NCI-H2081 (cell line): ENCODE results near the gene OPN1SW.
A peak's percentile ranks its signal among the peaks of the same experiment; 100 is the strongest.

Source experiments
- DNase-seq, 2 experiments: peaks; one replicate each; lab custom pipeline; 2025; lab: John Stamatoyannopoulos, UW

The OPN1SW gene

GRCh38 chr7:128758553-128758952, 17.0 kb downstream of the OPN1SW start:
- no peak for DNase-seq

- DNase-seq = peak in 1 of 2 experiments; percentile 4
Observed at GRCh38 chr7:128757203-128757602, 18.4 kb downstream of the OPN1SW start.

GRCh38 chr7:128755819-128756476, 19.6 kb downstream of the OPN1SW start:
- DNase-seq = peak in 1 of 2 experiments; percentile 58

GRCh38 chr7:128755075-128755818, 20.3 kb downstream of the OPN1SW start:
- DNase-seq = no peak

- DNase-seq = no peak
Observed at GRCh38 chr7:128752251-128752650, 23.3 kb downstream of the OPN1SW start.

GRCh38 chr7:128747327-128748079, 28.1 kb downstream of the OPN1SW start:
- DNase-seq = no peak

GRCh38 chr7:128745706-128746105, 29.9 kb downstream of the OPN1SW start:
- DNase-seq = no peak

- no peak for DNase-seq
Observed at GRCh38 chr7:128744366-128744905, 31.2 kb downstream of the OPN1SW start.

- no peak for DNase-seq
Observed at GRCh38 chr7:128743112-128743772, 32.4 kb downstream of the OPN1SW start.

GRCh38 chr7:128742206-128742605, 33.4 kb downstream of the OPN1SW start:
- DNase-seq = no peak

- no peak for DNase-seq
Observed at GRCh38 chr7:128741491-128741890, 34.1 kb downstream of the OPN1SW start.

GRCh38 chr7:128740996-128741395, 34.6 kb downstream of the OPN1SW start:
- peak in 1 of 2 experiments; percentile 25 for DNase-seq

GRCh38 chr7:128739990-128740682, 35.5 kb downstream of the OPN1SW start:
- no peak for DNase-seq

GRCh38 chr7:128739048-128739962, 36.3 kb downstream of the OPN1SW start, which contains the start of gene CALU:
Gene CALU, plus strand, starts transcription at chr7:128739359. Its CDS starts 9,225 bp downstream, at chr7:128748584.
- peak; percentile 97 to 99 for DNase-seq

- DNase-seq = no peak
Observed at GRCh38 chr7:128738570-128739047, 37.0 kb downstream of the OPN1SW start.

GRCh38 chr7:128737867-128738385, 37.7 kb downstream of the OPN1SW start:
- DNase-seq = no peak

GRCh38 chr7:128737441-128737840, 38.2 kb downstream of the OPN1SW start:
- no peak for DNase-seq

GRCh38 chr7:128735436-128735835, 40.2 kb downstream of the OPN1SW start:
- DNase-seq = no peak

- no peak for DNase-seq
Observed at GRCh38 chr7:128734890-128735289, 40.7 kb downstream of the OPN1SW start.

GRCh38 chr7:128733278-128733645, 42.3 kb downstream of the OPN1SW start:
- no peak for DNase-seq
